H9 (cell line): ENCODE measurements around the gene TCF4. TPM values are rescaled to one million over a fixed set of nuclear protein-coding genes. Genes with fewer than 3 reads are reported as not detected.

ENCODE experiments used
- DNase-seq: peaks from one replicate; pipeline ENCODE4 v3.0.0-alpha.2; 2017
- H2AFZ ChIP-seq: one replicate; pipeline ENCODE4 v1.6.1; 2013; ENCODE audit warnings: mild to moderate bottlenecking, low read length, control low read depth, moderate library complexity
- H2AK5ac ChIP-seq: 2 replicates; pipeline ENCODE4 v1.6.1; 2013; ENCODE audit warnings: low read length, control low read depth, mixed read lengths; ENCODE audit not compliant: insufficient read length
- H2BK120ac ChIP-seq: one replicate; pipeline ENCODE4 v1.6.1; 2013; ENCODE audit warnings: low read depth, mild to moderate bottlenecking, low read length, control low read depth, inconsistent platforms; ENCODE audit not compliant: poor library complexity, severe bottlenecking
- H2BK12ac ChIP-seq: 2 replicates; pipeline ENCODE4 v1.6.1; 2013; ENCODE audit warnings: low read length, control low read depth, mixed read lengths, low read depth; ENCODE audit not compliant: insufficient read length
- H2BK15ac ChIP-seq: 2 replicates; pipeline ENCODE4 v1.6.1; 2013; ENCODE audit warnings: low read depth, low read length, control low read depth
- H2BK20ac ChIP-seq: one replicate; pipeline ENCODE4 v1.6.1; 2013; ENCODE audit warnings: low read depth, mild to moderate bottlenecking, low read length, control low read depth, inconsistent platforms; ENCODE audit not compliant: poor library complexity, severe bottlenecking
- H2BK5ac ChIP-seq: 2 replicates; pipeline ENCODE4 v1.6.1; 2013; ENCODE audit warnings: low read length, control low read depth, mixed read lengths; ENCODE audit not compliant: insufficient read length
- H3K14ac ChIP-seq: 2 replicates; pipeline ENCODE4 v1.6.1; 2013; ENCODE audit warnings: low read length, control low read depth; ENCODE audit not compliant: insufficient read depth
- H3K18ac ChIP-seq: 2 replicates; pipeline ENCODE4 v1.6.1; 2013; ENCODE audit warnings: low read depth, mild to moderate bottlenecking, mixed read lengths, low read length, control low read depth; ENCODE audit not compliant: insufficient read length
- H3K23ac ChIP-seq: 2 replicates; pipeline ENCODE4 v1.6.1; 2013; ENCODE audit warnings: low read length, control low read depth, mixed read lengths, low read depth; ENCODE audit not compliant: insufficient read length
- H3K23me2 ChIP-seq: 2 replicates; pipeline ENCODE4 v1.6.1; 2013; ENCODE audit warnings: low read depth, mild to moderate bottlenecking, mixed read lengths, low read length, control low read depth; ENCODE audit not compliant: insufficient read length, poor library complexity, severe bottlenecking
- H3K27ac ChIP-seq: 2 replicates; pipeline ENCODE4 v1.5.1; 2013; ENCODE audit warnings: low read length, control low read depth, mixed read lengths, low read depth; ENCODE audit not compliant: insufficient read length
- H3K27me3 ChIP-seq: 2 replicates; pipeline ENCODE4 v1.6.1; 2013; ENCODE audit warnings: low read length, control low read depth, inconsistent platforms; ENCODE audit not compliant: insufficient read depth
- H3K4ac ChIP-seq: 2 replicates; pipeline ENCODE4 v1.6.1; 2013; ENCODE audit warnings: low read depth, mild to moderate bottlenecking, control low read depth, inconsistent platforms, low read length, moderate library complexity
- H3K4me1 ChIP-seq: 2 replicates; pipeline ENCODE4 v1.6.1; 2013; ENCODE audit warnings: low read length, control low read depth, inconsistent platforms; ENCODE audit not compliant: insufficient read depth
- H3K4me2 ChIP-seq: 2 replicates; pipeline ENCODE4 v1.6.1; 2013; ENCODE audit warnings: low read length, control low read depth, mixed read lengths; ENCODE audit not compliant: insufficient read length, insufficient read depth
- H3K56ac ChIP-seq: 2 replicates; pipeline ENCODE4 v1.6.1; 2013; ENCODE audit warnings: low read depth, mild to moderate bottlenecking, mixed read lengths, low read length, control low read depth; ENCODE audit not compliant: insufficient read length
- H3K79me1 ChIP-seq: 2 replicates; pipeline ENCODE4 v1.6.1; 2013; ENCODE audit warnings: low read depth, mild to moderate bottlenecking, moderate library complexity, low read length, control low read depth, inconsistent platforms; ENCODE audit not compliant: insufficient read depth, poor library complexity, severe bottlenecking
- H3K79me2 ChIP-seq: 2 replicates; pipeline ENCODE4 v1.6.1; 2013; ENCODE audit warnings: low read length, control low read depth, inconsistent platforms; ENCODE audit not compliant: insufficient read depth
- H3K9ac ChIP-seq: 2 replicates; pipeline ENCODE4 v1.6.1; 2013; ENCODE audit warnings: low read length, control low read depth, mixed read lengths; ENCODE audit not compliant: insufficient read length; ENCODE audit errors: extremely low read depth
- H3K9me3 ChIP-seq: one replicate; pipeline ENCODE4 v1.6.1; 2013; ENCODE audit warnings: low read depth, low read length, inconsistent platforms; ENCODE audit not compliant: control insufficient read depth
- H3T11ph ChIP-seq: one replicate; pipeline ENCODE4 v1.6.1; 2013; ENCODE audit warnings: mild to moderate bottlenecking, low read length, control low read depth, inconsistent platforms
- H4K20me1 ChIP-seq: one replicate; pipeline ENCODE4 v1.6.1; 2013; ENCODE audit not compliant: control insufficient read depth, insufficient read length, insufficient read depth
- H4K5ac ChIP-seq: 2 replicates; pipeline ENCODE4 v1.6.1; 2013; ENCODE audit warnings: low read depth, mild to moderate bottlenecking, mixed read lengths, low read length, control low read depth; ENCODE audit not compliant: insufficient read length
- H4K8ac ChIP-seq: replicated peaks from 2 replicates; pipeline ENCODE4 v1.6.1; 2013; ENCODE audit warnings: low read length, control low read depth, mixed read lengths, low read depth; ENCODE audit not compliant: insufficient read length
- H4K91ac ChIP-seq: 2 replicates; pipeline ENCODE4 v1.6.1; 2013; ENCODE audit warnings: low read depth, mild to moderate bottlenecking, moderate library complexity, mixed read lengths, low read length, control low read depth; ENCODE audit not compliant: insufficient read length
- H3K27ac Mint-ChIP-seq, 3 experiments: 2 replicates in 2 of 3; 3 replicates in 1 of 3; pipeline ENCODE4 v1.8.0; 2020 to 2021; ENCODE audit warnings: mixed read lengths in 3 of 3, mild to moderate bottlenecking in 1 of 3, moderate library complexity in 1 of 3
- H3K27me3 Mint-ChIP-seq: 2 replicates; pipeline ENCODE4 v1.8.0; 2021; ENCODE audit warnings: low read depth, mild to moderate bottlenecking, moderate library complexity, mixed read lengths
- H3K36me3 Mint-ChIP-seq, 3 experiments: 2 replicates in 2 of 3; 3 replicates in 1 of 3; pipeline ENCODE4 v1.8.0; 2020 to 2021; ENCODE audit warnings: low read depth in 3 of 3, mixed read lengths in 3 of 3; ENCODE audit not compliant: insufficient read depth in 1 of 3
- H3K4me1 Mint-ChIP-seq, 2 experiments: 2 replicates each; pipeline ENCODE4 v1.8.0; 2020; ENCODE audit warnings: mixed read lengths in 2 of 2
- H3K4me3 Mint-ChIP-seq, 2 experiments: 2 replicates in 1 of 2; 3 replicates in 1 of 2; pipeline ENCODE4 v1.8.0; 2020 to 2021; ENCODE audit warnings: mild to moderate bottlenecking in 2 of 2, mixed read lengths in 2 of 2, moderate library complexity in 1 of 2
- H3K9me3 Mint-ChIP-seq, 2 experiments: 2 replicates in 1 of 2; 3 replicates in 1 of 2; pipeline ENCODE4 v1.8.0; 2020; ENCODE audit warnings: mild to moderate bottlenecking in 2 of 2, mixed read lengths in 2 of 2, moderate library complexity in 1 of 2
- WGBS: extraction: QIAGEN DNeasy Blood & Tissue Kit; methylation state at CpG from one replicate; pipeline ENCODE4 v1.1.7; 2013; ENCODE audit warnings: missing lambda C conversion rate, low lambda C conversion rate, mixed read lengths; ENCODE audit not compliant: insufficient read length; ENCODE audit errors: extremely low coverage; 5-methylcytosine and 5-hydroxymethylcytosine counted together
- total RNA-seq: library from RNA; stranded (reverse); gene quantifications from 2 replicates; pipeline ENCODE4 v1.2.1, GENCODE V29; 2021
- TF ChIP-seq, protein P1 (sequence below): fragments of 200-600 bp; sonication (generic); conservative IDR thresholded peaks from 3 replicates; pipeline ENCODE4 v1.8.0; 2021; ENCODE audit warnings: antibody characterized with exemption, mild to moderate bottlenecking

Gene TCF4
- total RNA-seq, 1 experiment from 2014 or later: 99.4 TPM

GRCh38 chr18:55448420-55448819 lies 139.6 kb downstream of the TCF4 start:
- Histone ChIP-seq H3K27ac (no peak overlapping the region), H3K23ac (no peak overlapping the region), H2BK5ac (no peak overlapping the region), H2AK5ac (no peak overlapping the region), H2BK15ac (no peak overlapping the region), H3K79me2 (peaks cover 23% of the 10 kb centered on the region; the same call in 1 of the 2 replicates), H3K79me1 (no peaks in the 10 kb centered on the region), H3K9ac (no peak overlapping the region), H3K18ac (no peak overlapping the region), H3K4me2 (no peak overlapping the region), H3K27me3 (no peaks in the 10 kb centered on the region), H4K20me1 (no peaks in the 10 kb centered on the region), H2BK12ac (peak overlapping the region; percentile 4), H4K91ac (no peak overlapping the region), H3T11ph (no peak overlapping the region), H3K56ac (no peak overlapping the region), H3K4ac (no peak overlapping the region), H3K9me3 (no peaks in the 10 kb centered on the region), H3K14ac (no peak overlapping the region), H2BK120ac (no peak overlapping the region), H4K5ac (no peak overlapping the region), H3K23me2 (no peaks in the 10 kb centered on the region), H2BK20ac (no peak overlapping the region), H2AFZ (no peak overlapping the region), H4K8ac (no peak overlapping the region), H3K4me1 (peaks cover 4% of the 10 kb centered on the region)
- peaks cover 18 to 24% (median 21%) of the 10 kb centered on the region in 3 experiments; a peak in 6 of 7 replicates for H3K36me3 Mint-ChIP-seq
- WGBS: no CpG with 5 or more reads among the region's 4 CpGs
- peaks cover 0 to 12% of the 10 kb centered on the region in 2 experiments; a peak in 3 of 5 replicates for H3K9me3 Mint-ChIP-seq
- H3K27ac Mint-ChIP-seq: no peak overlapping the region
- no peaks in the 10 kb centered on the region for H3K27me3 Mint-ChIP-seq
- peaks cover 33 to 36% of the 10 kb centered on the region in 2 experiments for H3K4me1 Mint-ChIP-seq
- no peak overlapping the region for H3K4me3 Mint-ChIP-seq
- TF ChIP-seq, protein P1, sequence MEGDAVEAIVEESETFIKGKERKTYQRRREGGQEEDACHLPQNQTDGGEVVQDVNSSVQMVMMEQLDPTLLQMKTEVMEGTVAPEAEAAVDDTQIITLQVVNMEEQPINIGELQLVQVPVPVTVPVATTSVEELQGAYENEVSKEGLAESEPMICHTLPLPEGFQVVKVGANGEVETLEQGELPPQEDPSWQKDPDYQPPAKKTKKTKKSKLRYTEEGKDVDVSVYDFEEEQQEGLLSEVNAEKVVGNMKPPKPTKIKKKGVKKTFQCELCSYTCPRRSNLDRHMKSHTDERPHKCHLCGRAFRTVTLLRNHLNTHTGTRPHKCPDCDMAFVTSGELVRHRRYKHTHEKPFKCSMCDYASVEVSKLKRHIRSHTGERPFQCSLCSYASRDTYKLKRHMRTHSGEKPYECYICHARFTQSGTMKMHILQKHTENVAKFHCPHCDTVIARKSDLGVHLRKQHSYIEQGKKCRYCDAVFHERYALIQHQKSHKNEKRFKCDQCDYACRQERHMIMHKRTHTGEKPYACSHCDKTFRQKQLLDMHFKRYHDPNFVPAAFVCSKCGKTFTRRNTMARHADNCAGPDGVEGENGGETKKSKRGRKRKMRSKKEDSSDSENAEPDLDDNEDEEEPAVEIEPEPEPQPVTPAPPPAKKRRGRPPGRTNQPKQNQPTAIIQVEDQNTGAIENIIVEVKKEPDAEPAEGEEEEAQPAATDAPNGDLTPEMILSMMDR: no peak
- no peak for DNase-seq
